GM23338 (cell line): Measurements from ENCODE around the gene HDGFL2. TPM values are rescaled to one million over a fixed set of nuclear protein-coding genes. Genes with fewer than 3 reads are reported as not detected.

ENCODE experiments used
- ATAC-seq: fragments of 200-7000 bp; cut with Tn5 transposase; 3 replicates; pipeline ENCODE4 v1.9.1; 2020
- DNase-seq: peaks from one replicate; pipeline ENCODE4 v3.0.0-alpha.2; 2015; ENCODE audit warnings: low spot score
- H2AFZ ChIP-seq: fragments of 200-600 bp; sonication (generic); 2 replicates; pipeline ENCODE4 v1.8.0; 2016; ENCODE audit warnings: antibody characterized with exemption, mild to moderate bottlenecking, moderate library complexity
- H3F3A ChIP-seq: fragments of 200-600 bp; sonication (generic); replicated peaks from 2 replicates; pipeline ENCODE4 v1.8.0; 2017; ENCODE audit warnings: antibody characterized with exemption, mixed run types, low read depth
- H3K27ac ChIP-seq: fragments of 200-600 bp; sonication (generic); 2 replicates; pipeline ENCODE4 v1.6.1; 2016; ENCODE audit warnings: low read depth
- H3K27me3 ChIP-seq: fragments of 200-600 bp; sonication (generic); 2 replicates; pipeline ENCODE4 v1.8.0; 2016; ENCODE audit warnings: mild to moderate bottlenecking, mixed run types, moderate library complexity; ENCODE audit not compliant: insufficient read depth
- H3K36me3 ChIP-seq: fragments of 200-600 bp; sonication (generic); 2 replicates; pipeline ENCODE4 v1.8.0; 2016; ENCODE audit warnings: mild to moderate bottlenecking; ENCODE audit not compliant: insufficient read depth
- H3K4me1 ChIP-seq: fragments of 200-600 bp; sonication (generic); 2 replicates; pipeline ENCODE4 v1.8.0; 2016; ENCODE audit warnings: mild to moderate bottlenecking, moderate library complexity; ENCODE audit not compliant: insufficient read depth
- H3K4me2 ChIP-seq: fragments of 200-600 bp; sonication (generic); 2 replicates; pipeline ENCODE4 v1.7.1; 2017; ENCODE audit warnings: mixed run types
- H3K4me3 ChIP-seq: fragments of 200-600 bp; sonication (generic); 2 replicates; pipeline ENCODE4 v1.6.1; 2016; ENCODE audit warnings: mixed run types
- H3K79me2 ChIP-seq: fragments of 200-600 bp; sonication (generic); replicated peaks from 2 replicates; pipeline ENCODE4 v1.8.0; 2017; ENCODE audit warnings: mild to moderate bottlenecking; ENCODE audit not compliant: insufficient read depth
- H3K9me2 ChIP-seq: fragments of 200-600 bp; sonication (generic); 2 replicates; pipeline ENCODE4 v1.8.0; 2017; ENCODE audit not compliant: insufficient read depth
- H4K20me1 ChIP-seq: fragments of 200-600 bp; sonication (generic); replicated peaks from 2 replicates; pipeline ENCODE4 v1.8.0; 2017; ENCODE audit warnings: mild to moderate bottlenecking; ENCODE audit not compliant: insufficient read depth
- H3K27ac Mint-ChIP-seq: 2 replicates; pipeline ENCODE4 v1.8.0; 2020; ENCODE audit warnings: inconsistent platforms, mild to moderate bottlenecking, moderate library complexity, mixed read lengths
- H3K27me3 Mint-ChIP-seq: 3 replicates; pipeline ENCODE4 v1.8.0; 2022; ENCODE audit warnings: low read depth, mild to moderate bottlenecking, moderate library complexity, mixed read lengths, inconsistent platforms; ENCODE audit not compliant: insufficient read depth, poor library complexity
- H3K36me3 Mint-ChIP-seq: 3 replicates; pipeline ENCODE4 v1.8.0; 2021; ENCODE audit warnings: low read depth, mild to moderate bottlenecking, inconsistent platforms, moderate library complexity, mixed read lengths
- H3K4me1 Mint-ChIP-seq: 3 replicates; pipeline ENCODE4 v1.8.0; 2020; ENCODE audit warnings: mild to moderate bottlenecking, inconsistent platforms, mixed read lengths
- H3K4me3 Mint-ChIP-seq: 3 replicates; pipeline ENCODE4 v1.8.0; 2021; ENCODE audit warnings: moderate library complexity, mild to moderate bottlenecking, inconsistent platforms, mixed read lengths
- H3K9me3 Mint-ChIP-seq: 3 replicates; pipeline ENCODE4 v1.8.0; 2020; ENCODE audit warnings: moderate library complexity, mild to moderate bottlenecking, inconsistent platforms, mixed read lengths
- CREB1 ChIP-seq: fragments of 250-450 bp; sonication (Bioruptor Pico); IDR thresholded peaks from 2 replicates; pipeline ENCODE4 v1.5.0; 2020; ENCODE audit warnings: low read depth, mild to moderate bottlenecking, moderate library complexity
- JUNB ChIP-seq: IDR thresholded peaks from one replicate; pipeline ENCODE4 v1.6.1; 2016; ENCODE audit warnings: antibody characterized with exemption; ENCODE audit not compliant: unreplicated experiment
- POLR2AphosphoS5 ChIP-seq: IDR thresholded peaks from 2 replicates; pipeline ENCODE4 v1.6.1; 2016; ENCODE audit warnings: antibody characterized with exemption, low read depth
- polyA plus RNA-seq: library from polyadenylated mRNA; unstranded; fragments of >200 nt; fragmentation: Nextera tagmentation; extraction: Ambion mirVana; gene quantifications from 2 replicates; pipeline ENCODE4 v1.2.1, GENCODE V29; 2016
- total RNA-seq: library from RNA; depleted of rRNA; stranded (reverse); fragments of >200 nt; shearing (Covaris generic); gene quantifications from 2 replicates; pipeline ENCODE4 v1.2.3, GENCODE V29; 2014
- TF ChIP-seq, protein P1 (sequence below): IDR thresholded peaks from one replicate; pipeline ENCODE4 v1.6.1; 2018; ENCODE audit warnings: antibody characterized with exemption; ENCODE audit not compliant: unreplicated experiment
- TF ChIP-seq, protein P2 (sequence below): fragments of 250-450 bp; sonication (Bioruptor Pico); IDR thresholded peaks from 2 replicates; pipeline ENCODE4 v1.5.0; 2020; ENCODE audit warnings: mild to moderate bottlenecking, moderate library complexity
- TF ChIP-seq, protein P3 (sequence below), 2 experiments: fragments of 200-600 bp in 1 of 2; sonication (generic) in 1 of 2; conservative IDR thresholded peaks; 2 replicates each; pipeline versions ENCODE4 v1.5.1 to v1.6.1; 2016 to 2017; ENCODE audit warnings: antibody characterized with exemption in 2 of 2, low read depth in 2 of 2, mild to moderate bottlenecking in 2 of 2, moderate library complexity in 1 of 2

Gene HDGFL2
- total and polyA plus RNA-seq, 2 experiments from 2014 or later: 64.8 to 113 TPM

GRCh38 chr19:4493104-4493928 is 21.2 kb downstream of the HDGFL2 start (continued):
- TF ChIP-seq, protein P1, sequence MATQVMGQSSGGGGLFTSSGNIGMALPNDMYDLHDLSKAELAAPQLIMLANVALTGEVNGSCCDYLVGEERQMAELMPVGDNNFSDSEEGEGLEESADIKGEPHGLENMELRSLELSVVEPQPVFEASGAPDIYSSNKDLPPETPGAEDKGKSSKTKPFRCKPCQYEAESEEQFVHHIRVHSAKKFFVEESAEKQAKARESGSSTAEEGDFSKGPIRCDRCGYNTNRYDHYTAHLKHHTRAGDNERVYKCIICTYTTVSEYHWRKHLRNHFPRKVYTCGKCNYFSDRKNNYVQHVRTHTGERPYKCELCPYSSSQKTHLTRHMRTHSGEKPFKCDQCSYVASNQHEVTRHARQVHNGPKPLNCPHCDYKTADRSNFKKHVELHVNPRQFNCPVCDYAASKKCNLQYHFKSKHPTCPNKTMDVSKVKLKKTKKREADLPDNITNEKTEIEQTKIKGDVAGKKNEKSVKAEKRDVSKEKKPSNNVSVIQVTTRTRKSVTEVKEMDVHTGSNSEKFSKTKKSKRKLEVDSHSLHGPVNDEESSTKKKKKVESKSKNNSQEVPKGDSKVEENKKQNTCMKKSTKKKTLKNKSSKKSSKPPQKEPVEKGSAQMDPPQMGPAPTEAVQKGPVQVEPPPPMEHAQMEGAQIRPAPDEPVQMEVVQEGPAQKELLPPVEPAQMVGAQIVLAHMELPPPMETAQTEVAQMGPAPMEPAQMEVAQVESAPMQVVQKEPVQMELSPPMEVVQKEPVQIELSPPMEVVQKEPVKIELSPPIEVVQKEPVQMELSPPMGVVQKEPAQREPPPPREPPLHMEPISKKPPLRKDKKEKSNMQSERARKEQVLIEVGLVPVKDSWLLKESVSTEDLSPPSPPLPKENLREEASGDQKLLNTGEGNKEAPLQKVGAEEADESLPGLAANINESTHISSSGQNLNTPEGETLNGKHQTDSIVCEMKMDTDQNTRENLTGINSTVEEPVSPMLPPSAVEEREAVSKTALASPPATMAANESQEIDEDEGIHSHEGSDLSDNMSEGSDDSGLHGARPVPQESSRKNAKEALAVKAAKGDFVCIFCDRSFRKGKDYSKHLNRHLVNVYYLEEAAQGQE: no peak

- Histone ChIP-seq H4K20me1 (no peaks in the 10 kb centered on the region; the same call in 1 of the 2 replicates), H3K27me3 (no peaks in the 10 kb centered on the region), H3K4me1 (no peaks in the 10 kb centered on the region), H3K4me2 (no peak overlapping the region), H3K4me3 (no peak overlapping the region), H3K9me2 (no peaks in the 10 kb centered on the region), H3F3A (0 out of 2 replicates have a peak, but pooled peaks cover 9% of the 10 kb centered on the region), H3K79me2 (no peaks in the 10 kb centered on the region), H2AFZ (no peak overlapping the region), H3K36me3 (peaks cover 21% of the 10 kb centered on the region; the same call in 1 of the 2 replicates), H3K27ac (no peak overlapping the region)
- DNase-seq (no peak), ATAC-seq (no peak)
- Mint-ChIP-seq H3K27me3 (no peaks in the 10 kb centered on the region), H3K4me1 (no peaks in the 10 kb centered on the region), H3K4me3 (no peak overlapping the region), H3K27ac (no peak overlapping the region), H3K36me3 (peaks cover 35% of the 10 kb centered on the region), H3K9me3 (no peaks in the 10 kb centered on the region)
- TF ChIP-seq, protein P2, sequence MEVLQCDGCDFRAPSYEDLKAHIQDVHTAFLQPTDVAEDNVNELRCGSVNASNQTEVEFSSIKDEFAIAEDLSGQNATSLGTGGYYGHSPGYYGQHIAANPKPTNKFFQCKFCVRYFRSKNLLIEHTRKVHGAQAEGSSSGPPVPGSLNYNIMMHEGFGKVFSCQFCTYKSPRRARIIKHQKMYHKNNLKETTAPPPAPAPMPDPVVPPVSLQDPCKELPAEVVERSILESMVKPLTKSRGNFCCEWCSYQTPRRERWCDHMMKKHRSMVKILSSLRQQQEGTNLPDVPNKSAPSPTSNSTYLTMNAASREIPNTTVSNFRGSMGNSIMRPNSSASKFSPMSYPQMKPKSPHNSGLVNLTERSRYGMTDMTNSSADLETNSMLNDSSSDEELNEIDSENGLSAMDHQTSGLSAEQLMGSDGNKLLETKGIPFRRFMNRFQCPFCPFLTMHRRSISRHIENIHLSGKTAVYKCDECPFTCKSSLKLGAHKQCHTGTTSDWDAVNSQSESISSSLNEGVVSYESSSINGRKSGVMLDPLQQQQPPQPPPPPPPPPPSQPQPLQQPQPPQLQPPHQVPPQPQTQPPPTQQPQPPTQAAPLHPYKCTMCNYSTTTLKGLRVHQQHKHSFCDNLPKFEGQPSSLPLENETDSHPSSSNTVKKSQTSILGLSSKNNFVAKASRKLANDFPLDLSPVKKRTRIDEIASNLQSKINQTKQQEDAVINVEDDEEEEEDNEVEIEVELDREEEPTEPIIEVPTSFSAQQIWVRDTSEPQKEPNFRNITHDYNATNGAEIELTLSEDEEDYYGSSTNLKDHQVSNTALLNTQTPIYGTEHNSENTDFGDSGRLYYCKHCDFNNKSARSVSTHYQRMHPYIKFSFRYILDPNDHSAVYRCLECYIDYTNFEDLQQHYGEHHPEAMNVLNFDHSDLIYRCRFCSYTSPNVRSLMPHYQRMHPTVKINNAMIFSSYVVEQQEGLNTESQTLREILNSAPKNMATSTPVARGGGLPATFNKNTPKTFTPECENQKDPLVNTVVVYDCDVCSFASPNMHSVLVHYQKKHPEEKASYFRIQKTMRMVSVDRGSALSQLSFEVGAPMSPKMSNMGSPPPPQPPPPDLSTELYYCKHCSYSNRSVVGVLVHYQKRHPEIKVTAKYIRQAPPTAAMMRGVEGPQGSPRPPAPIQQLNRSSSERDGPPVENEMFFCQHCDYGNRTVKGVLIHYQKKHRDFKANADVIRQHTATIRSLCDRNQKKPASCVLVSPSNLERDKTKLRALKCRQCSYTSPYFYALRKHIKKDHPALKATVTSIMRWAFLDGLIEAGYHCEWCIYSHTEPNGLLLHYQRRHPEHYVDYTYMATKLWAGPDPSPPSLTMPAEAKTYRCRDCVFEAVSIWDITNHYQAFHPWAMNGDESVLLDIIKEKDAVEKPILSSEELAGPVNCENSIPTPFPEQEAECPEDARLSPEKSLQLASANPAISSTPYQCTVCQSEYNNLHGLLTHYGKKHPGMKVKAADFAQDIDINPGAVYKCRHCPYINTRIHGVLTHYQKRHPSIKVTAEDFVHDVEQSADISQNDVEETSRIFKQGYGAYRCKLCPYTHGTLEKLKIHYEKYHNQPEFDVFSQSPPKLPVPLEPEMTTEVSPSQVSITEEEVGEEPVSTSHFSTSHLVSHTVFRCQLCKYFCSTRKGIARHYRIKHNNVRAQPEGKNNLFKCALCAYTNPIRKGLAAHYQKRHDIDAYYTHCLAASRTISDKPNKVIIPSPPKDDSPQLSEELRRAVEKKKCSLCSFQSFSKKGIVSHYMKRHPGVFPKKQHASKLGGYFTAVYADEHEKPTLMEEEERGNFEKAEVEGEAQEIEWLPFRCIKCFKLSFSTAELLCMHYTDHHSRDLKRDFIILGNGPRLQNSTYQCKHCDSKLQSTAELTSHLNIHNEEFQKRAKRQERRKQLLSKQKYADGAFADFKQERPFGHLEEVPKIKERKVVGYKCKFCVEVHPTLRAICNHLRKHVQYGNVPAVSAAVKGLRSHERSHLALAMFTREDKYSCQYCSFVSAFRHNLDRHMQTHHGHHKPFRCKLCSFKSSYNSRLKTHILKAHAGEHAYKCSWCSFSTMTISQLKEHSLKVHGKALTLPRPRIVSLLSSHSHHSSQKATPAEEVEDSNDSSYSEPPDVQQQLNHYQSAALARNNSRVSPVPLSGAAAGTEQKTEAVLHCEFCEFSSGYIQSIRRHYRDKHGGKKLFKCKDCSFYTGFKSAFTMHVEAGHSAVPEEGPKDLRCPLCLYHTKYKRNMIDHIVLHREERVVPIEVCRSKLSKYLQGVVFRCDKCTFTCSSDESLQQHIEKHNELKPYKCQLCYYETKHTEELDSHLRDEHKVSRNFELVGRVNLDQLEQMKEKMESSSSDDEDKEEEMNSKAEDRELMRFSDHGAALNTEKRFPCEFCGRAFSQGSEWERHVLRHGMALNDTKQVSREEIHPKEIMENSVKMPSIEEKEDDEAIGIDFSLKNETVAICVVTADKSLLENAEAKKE (CRISPR knock-in tag): no peak
- TF ChIP-seq JUNB (no peak), POLR2AphosphoS5 (no peak), CREB1 (CRISPR knock-in tag) (no peak)
- TF ChIP-seq, protein P3, sequence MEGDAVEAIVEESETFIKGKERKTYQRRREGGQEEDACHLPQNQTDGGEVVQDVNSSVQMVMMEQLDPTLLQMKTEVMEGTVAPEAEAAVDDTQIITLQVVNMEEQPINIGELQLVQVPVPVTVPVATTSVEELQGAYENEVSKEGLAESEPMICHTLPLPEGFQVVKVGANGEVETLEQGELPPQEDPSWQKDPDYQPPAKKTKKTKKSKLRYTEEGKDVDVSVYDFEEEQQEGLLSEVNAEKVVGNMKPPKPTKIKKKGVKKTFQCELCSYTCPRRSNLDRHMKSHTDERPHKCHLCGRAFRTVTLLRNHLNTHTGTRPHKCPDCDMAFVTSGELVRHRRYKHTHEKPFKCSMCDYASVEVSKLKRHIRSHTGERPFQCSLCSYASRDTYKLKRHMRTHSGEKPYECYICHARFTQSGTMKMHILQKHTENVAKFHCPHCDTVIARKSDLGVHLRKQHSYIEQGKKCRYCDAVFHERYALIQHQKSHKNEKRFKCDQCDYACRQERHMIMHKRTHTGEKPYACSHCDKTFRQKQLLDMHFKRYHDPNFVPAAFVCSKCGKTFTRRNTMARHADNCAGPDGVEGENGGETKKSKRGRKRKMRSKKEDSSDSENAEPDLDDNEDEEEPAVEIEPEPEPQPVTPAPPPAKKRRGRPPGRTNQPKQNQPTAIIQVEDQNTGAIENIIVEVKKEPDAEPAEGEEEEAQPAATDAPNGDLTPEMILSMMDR (conservative IDR thresholded peaks at IDR 0.05; ENCODE audit: low read depth in 2 of 2): no peak
Measured at GRCh38 chr19:4493929-4494690, 22.0 kb downstream of the HDGFL2 start.
